A549 (cell line): ENCODE measurements around the gene SHE. TPM values are rescaled to one million over a fixed set of nuclear protein-coding genes. Genes with fewer than 3 reads are reported as not detected.

Experiments used
- ATAC-seq, 2 experiments: fragments of 200-7000 bp in 1 of 2; fragments of >200 bp in 1 of 2; cut with Nextera tagmentation in 1 of 2; cut with Tn5 transposase in 1 of 2; 3 replicates each; pipeline versions ENCODE4 v1.8.0 to v1.9.1; 2018 to 2020; ENCODE audit warnings: mild to moderate bottlenecking in 1 of 2, moderate library complexity in 1 of 2
- CTCF ChIA-PET: fragments of 300-600 bp; sonication (Branson Sonifier 250); formaldehyde crosslinking; extraction: SDS; loops from one replicate; lab custom pipeline; 2021; ENCODE audit warnings: antibody characterized with exemption, inconsistent platforms; lab: Yijun Ruan, JAX
- POLR2A ChIA-PET: fragments of 350-600 bp; formaldehyde crosslinking; extraction: SDS; loops from one replicate; lab custom pipeline; 2021; ENCODE audit warnings: antibody characterized with exemption, inconsistent platforms; lab: Yijun Ruan, JAX
- DNase-seq, 2 experiments: peaks; one replicate each; pipeline versions ENCODE4 v3.0.0 to v3.0.0-alpha.2; 2011 to 2016; ENCODE audit warnings: low read depth in 1 of 2, low spot score in 1 of 2
- FAIRE-seq: peaks from 2 replicates; lab custom pipeline; 2011; peaks lifted over from hg19 to GRCh38; lab: Jason Lieb, UNC
- H3K27ac ChIP-seq, 2 experiments: fragments of >200 bp; sonication (Bioruptor Twin); formaldehyde crosslinking; 3 replicates each; pipeline ENCODE4 v1.5.1; 2016 to 2017
- H3K4me1 ChIP-seq: fragments of >200 bp; sonication (Bioruptor Twin); formaldehyde crosslinking; 3 replicates; pipeline ENCODE4 v1.6.1; 2016
- H3K4me2 ChIP-seq: fragments of >200 bp; sonication (Bioruptor Twin); formaldehyde crosslinking; 3 replicates; pipeline ENCODE4 v1.6.1; 2016
- H3K4me3 ChIP-seq: fragments of >200 bp; sonication (Bioruptor Twin); formaldehyde crosslinking; 3 replicates; pipeline ENCODE4 v1.5.1; 2016
- H3K9me3 ChIP-seq: fragments of >200 bp; sonication (Bioruptor Twin); formaldehyde crosslinking; 3 replicates; pipeline ENCODE4 v1.6.1; 2016
- BHLHE40 ChIP-seq: IDR thresholded peaks from 2 replicates; pipeline ENCODE4 v1.6.1; 2012; ENCODE audit warnings: low read depth, low read length, inconsistent platforms
- CHD2 ChIP-seq: fragments of 150-350 bp; IDR thresholded peaks from 2 replicates; pipeline ENCODE4 v1.6.1; 2014; ENCODE audit warnings: low read length; ENCODE audit not compliant: partially characterized antibody
- EHMT2 ChIP-seq: fragments of 200-600 bp; sonication (generic); IDR thresholded peaks from 2 replicates; pipeline ENCODE4 v1.6.1; 2016; ENCODE audit warnings: antibody characterized with exemption, low read depth, mild to moderate bottlenecking, moderate library complexity
- EP300 ChIP-seq, 2 experiments: fragments of >200 bp; sonication (Bioruptor Twin); formaldehyde crosslinking; IDR thresholded peaks; 2 replicates in 1 of 2; 3 replicates in 1 of 2; pipeline ENCODE4 v1.6.1; 2016 to 2017
- ESRRA ChIP-seq: fragments of 150-350 bp; IDR thresholded peaks from 2 replicates; pipeline ENCODE4 v1.6.1; 2014; ENCODE audit warnings: mild to moderate bottlenecking, low read length, borderline replicate concordance
- FOSB ChIP-seq: fragments of 250-450 bp; sonication (Bioruptor Pico); IDR thresholded peaks from 2 replicates; pipeline ENCODE4 v1.5.0; 2020; ENCODE audit warnings: mild to moderate bottlenecking, moderate library complexity
- FOSL2 ChIP-seq, 2 experiments: fragments of 450-650 bp in 1 of 2; fragments of >200 bp in 1 of 2; sonication (Bioruptor Twin) in 1 of 2; formaldehyde crosslinking; IDR thresholded peaks; 2 replicates each; pipeline versions ENCODE4 v1.5.0 to v1.6.1; 2016 to 2020; ENCODE audit warnings: mild to moderate bottlenecking in 1 of 2, moderate library complexity in 1 of 2
- FOXS1 ChIP-seq: fragments of 250-450 bp; sonication (Bioruptor Pico); IDR thresholded peaks from 2 replicates; pipeline ENCODE4 v1.5.0; 2020; ENCODE audit warnings: mild to moderate bottlenecking, moderate library complexity
- GATA3 ChIP-seq: IDR thresholded peaks from 2 replicates; pipeline ENCODE4 v1.6.1; 2012; ENCODE audit warnings: borderline replicate concordance
- HEYL ChIP-seq: fragments of 250-450 bp; sonication (Bioruptor Pico); IDR thresholded peaks from 2 replicates; pipeline ENCODE4 v1.8.0; 2021; ENCODE audit warnings: mild to moderate bottlenecking, moderate library complexity
- MAFK ChIP-seq: fragments of 450-650 bp; IDR thresholded peaks from 2 replicates; pipeline ENCODE4 v1.6.1; 2014; ENCODE audit not compliant: partially characterized antibody
- MAX ChIP-seq: IDR thresholded peaks from 2 replicates; pipeline ENCODE4 v1.6.1; 2012
- NFE2L2 ChIP-seq: fragments of 150-350 bp; conservative IDR thresholded peaks from 2 replicates; pipeline ENCODE4 v1.6.1; 2014; ENCODE audit warnings: low read length
- NPAS2 ChIP-seq: fragments of 250-450 bp; sonication (Bioruptor Pico); IDR thresholded peaks from 2 replicates; pipeline ENCODE4 v1.8.0; 2022; ENCODE audit warnings: mild to moderate bottlenecking, moderate library complexity, borderline replicate concordance
- RARB ChIP-seq: fragments of 250-450 bp; sonication (Bioruptor Pico); IDR thresholded peaks from 2 replicates; pipeline ENCODE4 v1.8.0; 2021; ENCODE audit warnings: mild to moderate bottlenecking, moderate library complexity
- REST ChIP-seq: fragments of 200-600 bp; sonication (generic); IDR thresholded peaks from 2 replicates; pipeline ENCODE4 v1.6.1; 2016; ENCODE audit warnings: antibody characterized with exemption, mild to moderate bottlenecking, moderate library complexity
- RFX5 ChIP-seq: fragments of 450-650 bp; IDR thresholded peaks from 2 replicates; pipeline ENCODE4 v1.7.1; 2014; ENCODE audit warnings: antibody characterized with exemption, mild to moderate bottlenecking, moderate library complexity
- RNF2 ChIP-seq: fragments of 200-600 bp; sonication (generic); IDR thresholded peaks from 2 replicates; pipeline ENCODE4 v1.6.1; 2016; ENCODE audit warnings: low read depth, mild to moderate bottlenecking, antibody characterized with exemption, moderate library complexity, borderline replicate concordance
- TFCP2L1 ChIP-seq: fragments of 250-450 bp; sonication (Bioruptor Pico); IDR thresholded peaks from 2 replicates; pipeline ENCODE4 v1.5.0; 2021; ENCODE audit warnings: mild to moderate bottlenecking
- WGBS: methylation state at CpG from one replicate; pipeline ENCODE4 v1.1.6; 2017; ENCODE audit errors: missing lambda C conversion rate; 5-methylcytosine and 5-hydroxymethylcytosine counted together
- polyA plus RNA-seq, 4 experiments: library from polyadenylated mRNA; depleted of rRNA in 3 of 4; stranded (reverse); fragments of >200 nt; fragmentation: RNase III in 1 of 4; extraction: RNeasy Plus Mini Kit Qiagen cat#74134 plus additional on column Dnase treatment in 1 of 4; gene quantifications; 2 replicates in 3 of 4; 3 replicates in 1 of 4; pipeline ENCODE4 v1.2.3, GENCODE V29; 2011 to 2017
- TF ChIP-seq, protein P1 (sequence below): fragments of >200 bp; sonication (Bioruptor Twin); formaldehyde crosslinking; IDR thresholded peaks from 2 replicates; pipeline ENCODE4 v1.6.1; 2016

SHE gene
- polyA plus RNA-seq, 2 of the 4 experiments (the other 2 are of a cell fraction), result 0.03 TPM; not detected in 1

DNA sequence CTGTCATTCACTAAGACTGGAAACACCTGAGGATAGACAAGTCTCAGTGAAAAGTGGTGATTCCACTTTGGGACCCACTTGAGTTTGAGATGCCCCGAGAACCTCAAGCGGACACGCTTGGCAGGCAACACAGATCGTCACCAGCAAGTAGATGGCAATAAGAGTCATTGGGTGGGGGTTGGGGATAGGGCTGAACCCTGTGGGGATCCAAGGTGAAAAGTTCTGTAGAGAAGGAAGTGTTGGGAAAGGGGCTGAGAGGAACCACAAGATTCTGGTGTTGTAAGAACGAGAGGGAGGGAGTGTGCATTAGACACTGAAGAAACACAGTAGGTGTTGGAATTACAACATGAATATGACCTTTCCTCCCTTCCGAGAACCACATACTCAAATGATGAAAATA lies 45.6 kb downstream of the SHE start:
- peaks cover 8% of the 10 kb centered on the region; the same call in 1 of the 3 replicates for H3K4me1 ChIP-seq
- ATAC-seq, result no peak
- no peak for DNase-seq
- ChIA-PET CTCF (interaction anchor here (1.4 kb wide), 1 partner anchor 13 kb away, joined by 3 read pairs; no protein-coding TSS in a partner anchor), POLR2A (no interaction called here)
- TF ChIP-seq RARB (CRISPR knock-in tag) (no peak), GATA3 (no peak), MAFK (no peak), NPAS2 (no peak), FOSB (CRISPR knock-in tag) (no peak), BHLHE40 (no peak)
- WGBS, result 92% methylated on average over 6 of the region's 6 CpGs
- no peak overlapping the region for H3K4me2 ChIP-seq
- no peak for FAIRE-seq
- no peak overlapping the region for H3K4me3 ChIP-seq
- H3K27ac ChIP-seq, result no peak overlapping the region
- H3K9me3 ChIP-seq, result no peaks in the 10 kb centered on the region

GRCh38 chr1:154454386-154455120 lies 47.7 kb downstream of the SHE start:
- no peak for TF ChIP-seq MAX
- no peak for TF ChIP-seq RNF2
- TF ChIP-seq REST, result no peak
- TF ChIP-seq ESRRA, result no peak
- TF ChIP-seq, protein P1, sequence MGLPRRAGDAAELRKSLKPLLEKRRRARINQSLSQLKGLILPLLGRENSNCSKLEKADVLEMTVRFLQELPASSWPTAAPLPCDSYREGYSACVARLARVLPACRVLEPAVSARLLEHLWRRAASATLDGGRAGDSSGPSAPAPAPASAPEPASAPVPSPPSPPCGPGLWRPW, result no peak
- no peak for TF ChIP-seq CHD2
- no peak for TF ChIP-seq NFE2L2
- no peak for TF ChIP-seq RFX5
- TF ChIP-seq FOSL2 (IDR thresholded peaks at IDR 0.05), result no peak
- TF ChIP-seq FOSL2 (CRISPR knock-in tag; IDR thresholded peaks at IDR 0.05), result no peak
- no peak for TF ChIP-seq HEYL
- TF ChIP-seq EP300 (IDR thresholded peaks at IDR 0.05), result no peak
- no peak for TF ChIP-seq TFCP2L1
- no peak for TF ChIP-seq FOXS1 (CRISPR knock-in tag)
- TF ChIP-seq EHMT2, result no peak
- no peak for TF ChIP-seq MAFK
- TF ChIP-seq, all 56 proteins: peak for 0
- FAIRE-seq (no peak), ATAC-seq (no peak), DNase-seq (no peak)
- H3K4me1 ChIP-seq, result peaks cover 8% of the 10 kb centered on the region; the same call in 1 of the 3 replicates
- no peaks in the 10 kb centered on the region for H3K9me3 ChIP-seq
- ChIA-PET POLR2A (no interaction called here), CTCF (interaction anchor here (1.0 to 2.4 kb wide), 5 partner anchors 10 to 120 kb away, joined by 3 to 9 read pairs (median 6); no protein-coding TSS in a partner anchor)
- H3K4me3 ChIP-seq, result no peak overlapping the region
- no peak overlapping the region for H3K4me2 ChIP-seq
- WGBS, result 80% methylated on average over 5 of the region's 5 CpGs
- no peak overlapping the region for H3K27ac ChIP-seq
